Neural progenitor cell (in vitro differentiated cells): ENCODE measurements around the gene HDAC3. TPM values are rescaled to one million over a fixed set of nuclear protein-coding genes. Genes with fewer than 3 reads are reported as not detected.
"Not testable (repeated sequence)": the region's sequence is repeated elsewhere in the genome, so short reads cannot be mapped to it uniquely, and the experiment has no call there.

ENCODE experiments used
- DNase-seq: peaks from one replicate; pipeline ENCODE4 v3.0.0-alpha.2; 2016; ENCODE audit warnings: low spot score
- H2AFZ ChIP-seq: fragments of 200-600 bp; sonication (generic); replicated peaks from 2 replicates; pipeline ENCODE4 v1.6.1; 2016; ENCODE audit warnings: antibody characterized with exemption
- H3F3A ChIP-seq: fragments of 200-600 bp; sonication (generic); 2 replicates; pipeline ENCODE4 v1.6.1; 2016; ENCODE audit warnings: antibody characterized with exemption, low read depth
- H3K27ac ChIP-seq: fragments of 200-600 bp; sonication (generic); 2 replicates; pipeline ENCODE4 v1.5.1; 2016; ENCODE audit warnings: mild to moderate bottlenecking
- H3K27me3 ChIP-seq: fragments of 200-600 bp; sonication (generic); 2 replicates; pipeline ENCODE4 v1.6.1; 2016; ENCODE audit warnings: mild to moderate bottlenecking, moderate library complexity
- H3K36me3 ChIP-seq: fragments of 200-600 bp; sonication (generic); 2 replicates; pipeline ENCODE4 v1.5.1; 2016
- H3K4me1 ChIP-seq: fragments of 200-600 bp; sonication (generic); 2 replicates; pipeline ENCODE4 v1.6.1; 2016; ENCODE audit warnings: mixed run types
- H3K4me2 ChIP-seq: fragments of 200-600 bp; sonication (generic); 2 replicates; pipeline ENCODE4 v1.6.1; 2016
- H3K4me3 ChIP-seq: fragments of 200-600 bp; sonication (generic); 2 replicates; pipeline ENCODE4 v1.5.1; 2016
- H3K79me2 ChIP-seq: fragments of 200-600 bp; sonication (generic); 2 replicates; pipeline ENCODE4 v1.6.1; 2016; ENCODE audit warnings: low read depth
- H3K9ac ChIP-seq: fragments of 200-600 bp; sonication (generic); 2 replicates; pipeline ENCODE4 v1.6.1; 2016
- H3K9me3 ChIP-seq: fragments of 200-600 bp; sonication (generic); 2 replicates; pipeline ENCODE4 v1.5.1; 2016; ENCODE audit warnings: low read depth
- H4K20me1 ChIP-seq: fragments of 200-600 bp; sonication (generic); 2 replicates; pipeline ENCODE4 v1.6.1; 2016; ENCODE audit warnings: low read depth
- H3K27ac Mint-ChIP-seq: 3 replicates; pipeline ENCODE4 v1.8.0; 2021; ENCODE audit warnings: mixed read lengths
- H3K27me3 Mint-ChIP-seq: 2 replicates; pipeline ENCODE4 v1.8.0; 2022; ENCODE audit warnings: low read depth, mild to moderate bottlenecking, inconsistent platforms, moderate library complexity, mixed read lengths; ENCODE audit not compliant: insufficient read depth
- H3K36me3 Mint-ChIP-seq: 3 replicates; pipeline ENCODE4 v1.8.0; 2021; ENCODE audit warnings: mixed read lengths
- H3K4me1 Mint-ChIP-seq: 3 replicates; pipeline ENCODE4 v1.8.0; 2021; ENCODE audit warnings: mixed read lengths
- H3K4me3 Mint-ChIP-seq: 3 replicates; pipeline ENCODE4 v1.8.0; 2021; ENCODE audit warnings: mild to moderate bottlenecking, moderate library complexity, mixed read lengths
- H3K9me3 Mint-ChIP-seq: 3 replicates; pipeline ENCODE4 v1.8.0; 2020; ENCODE audit warnings: mixed read lengths
- EZH2 ChIP-seq: fragments of 200-600 bp; sonication (generic); IDR thresholded peaks from 2 replicates; pipeline ENCODE4 v1.6.1; 2017; ENCODE audit warnings: antibody characterized with exemption, mild to moderate bottlenecking, moderate library complexity
- EZH2phosphoT487 ChIP-seq: fragments of 200-600 bp; sonication (generic); IDR thresholded peaks from 2 replicates; pipeline ENCODE4 v1.6.1; 2017; ENCODE audit warnings: antibody characterized with exemption
- total RNA-seq: library from RNA; depleted of rRNA; stranded (reverse); fragments of >200 nt; gene quantifications from 2 replicates; pipeline ENCODE4 v1.2.3, GENCODE V29; 2015; ENCODE audit warnings: low replicate concordance
- TF ChIP-seq, protein P1 (sequence below): fragments of 200-600 bp; sonication (generic); IDR thresholded peaks from 2 replicates; pipeline ENCODE4 v1.5.1; 2017; ENCODE audit warnings: antibody characterized with exemption, mild to moderate bottlenecking

HDAC3 gene
- total RNA-seq, 1 donor from 2014 or later: 57.3 TPM

DNA sequence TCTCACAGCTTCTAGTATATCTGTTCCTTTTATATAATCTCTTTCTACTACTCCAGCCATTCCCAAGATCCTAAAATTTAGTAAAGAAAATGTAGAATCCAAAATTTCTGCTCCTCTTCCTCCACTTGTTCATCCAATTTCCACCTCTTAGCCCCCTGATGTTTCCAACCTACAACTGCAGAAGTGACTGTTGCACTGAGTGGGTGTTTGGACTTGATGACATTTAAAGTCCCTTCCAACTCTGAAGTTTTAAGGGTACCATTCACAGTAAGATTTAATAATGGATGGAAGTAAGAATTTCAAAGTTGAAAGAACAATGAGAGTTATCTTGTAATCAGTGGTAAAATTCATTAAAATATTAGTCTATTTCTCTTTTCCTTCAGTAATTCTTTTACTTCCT lies 23.3 kb downstream of the HDAC3 start:
- H3K9ac ChIP-seq: no peak overlapping the region
- H3K4me3 ChIP-seq: peak overlapping the region; percentile 12
- H3F3A ChIP-seq: peaks cover 30% of the 10 kb centered on the region
- peaks cover 35% of the 10 kb centered on the region for H3K4me1 Mint-ChIP-seq
- no peak overlapping the region for H3K27ac Mint-ChIP-seq
- H3K4me1 ChIP-seq: peaks cover 40% of the 10 kb centered on the region
- no peak for DNase-seq
- H2AFZ ChIP-seq: no peak overlapping the region
- H3K9me3 ChIP-seq: no peaks in the 10 kb centered on the region
- TF ChIP-seq EZH2: no peak
- no peak for TF ChIP-seq EZH2phosphoT487
- TF ChIP-seq, protein P1, sequence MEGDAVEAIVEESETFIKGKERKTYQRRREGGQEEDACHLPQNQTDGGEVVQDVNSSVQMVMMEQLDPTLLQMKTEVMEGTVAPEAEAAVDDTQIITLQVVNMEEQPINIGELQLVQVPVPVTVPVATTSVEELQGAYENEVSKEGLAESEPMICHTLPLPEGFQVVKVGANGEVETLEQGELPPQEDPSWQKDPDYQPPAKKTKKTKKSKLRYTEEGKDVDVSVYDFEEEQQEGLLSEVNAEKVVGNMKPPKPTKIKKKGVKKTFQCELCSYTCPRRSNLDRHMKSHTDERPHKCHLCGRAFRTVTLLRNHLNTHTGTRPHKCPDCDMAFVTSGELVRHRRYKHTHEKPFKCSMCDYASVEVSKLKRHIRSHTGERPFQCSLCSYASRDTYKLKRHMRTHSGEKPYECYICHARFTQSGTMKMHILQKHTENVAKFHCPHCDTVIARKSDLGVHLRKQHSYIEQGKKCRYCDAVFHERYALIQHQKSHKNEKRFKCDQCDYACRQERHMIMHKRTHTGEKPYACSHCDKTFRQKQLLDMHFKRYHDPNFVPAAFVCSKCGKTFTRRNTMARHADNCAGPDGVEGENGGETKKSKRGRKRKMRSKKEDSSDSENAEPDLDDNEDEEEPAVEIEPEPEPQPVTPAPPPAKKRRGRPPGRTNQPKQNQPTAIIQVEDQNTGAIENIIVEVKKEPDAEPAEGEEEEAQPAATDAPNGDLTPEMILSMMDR: no peak
- H3K4me2 ChIP-seq: peak overlapping the region; percentile 61
- no peaks in the 10 kb centered on the region for H3K36me3 ChIP-seq
- peaks cover 100% of the 10 kb centered on the region for H3K79me2 ChIP-seq
- no peaks in the 10 kb centered on the region for H3K27me3 ChIP-seq
- no peaks in the 10 kb centered on the region for H3K9me3 Mint-ChIP-seq
- peaks cover 14% of the 10 kb centered on the region for H3K36me3 Mint-ChIP-seq
- peaks cover 5% of the 10 kb centered on the region for H3K27me3 Mint-ChIP-seq
- H3K27ac ChIP-seq: no peak overlapping the region
- H4K20me1 ChIP-seq: peaks cover 9% of the 10 kb centered on the region
- no peak overlapping the region for H3K4me3 Mint-ChIP-seq

DNA sequence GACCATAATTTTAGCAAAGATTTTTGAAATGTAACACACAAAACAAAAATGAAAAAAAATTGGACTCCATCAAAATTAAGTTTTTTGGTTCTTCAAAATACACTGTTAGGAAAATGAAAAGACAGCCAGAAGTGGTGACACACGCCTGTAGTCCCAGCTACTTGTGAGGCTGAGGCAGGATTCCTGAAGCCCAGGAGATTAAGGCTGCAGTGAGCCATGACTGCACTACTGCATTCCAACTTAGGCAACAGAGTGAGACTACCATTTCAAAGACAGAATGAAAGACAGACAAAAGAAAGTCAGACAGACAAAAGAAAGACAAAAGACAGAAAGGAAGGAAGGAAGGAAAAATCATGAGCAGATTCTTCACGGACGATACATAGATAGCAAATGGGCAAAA lies 25.4 kb downstream of the HDAC3 start:
- Mint-ChIP-seq H3K27me3 (peaks cover 4% of the 10 kb centered on the region), H3K27ac (peak overlapping the region; percentile 0), H3K4me3 (no peak overlapping the region), H3K9me3 (no peaks in the 10 kb centered on the region), H3K4me1 (peaks cover 19% of the 10 kb centered on the region), H3K36me3 (peaks cover 8% of the 10 kb centered on the region)
- Histone ChIP-seq H3K36me3 (no peaks in the 10 kb centered on the region), H3K79me2 (peaks cover 100% of the 10 kb centered on the region), H3K27me3 (no peaks in the 10 kb centered on the region), H2AFZ (no peak overlapping the region), H4K20me1 (peaks cover 7% of the 10 kb centered on the region), H3K27ac (peak overlapping the region; percentile 30), H3K4me3 (no peak overlapping the region), H3K4me2 (no peak overlapping the region), H3K9ac (no peak overlapping the region), H3F3A (peaks cover 23% of the 10 kb centered on the region), H3K4me1 (peaks cover 26% of the 10 kb centered on the region), H3K9me3 (no peaks in the 10 kb centered on the region)
- DNase-seq: peak; percentile 42
- no peak for TF ChIP-seq EZH2phosphoT487
- TF ChIP-seq EZH2: no peak
- TF ChIP-seq, protein P1: no peak

DNA sequence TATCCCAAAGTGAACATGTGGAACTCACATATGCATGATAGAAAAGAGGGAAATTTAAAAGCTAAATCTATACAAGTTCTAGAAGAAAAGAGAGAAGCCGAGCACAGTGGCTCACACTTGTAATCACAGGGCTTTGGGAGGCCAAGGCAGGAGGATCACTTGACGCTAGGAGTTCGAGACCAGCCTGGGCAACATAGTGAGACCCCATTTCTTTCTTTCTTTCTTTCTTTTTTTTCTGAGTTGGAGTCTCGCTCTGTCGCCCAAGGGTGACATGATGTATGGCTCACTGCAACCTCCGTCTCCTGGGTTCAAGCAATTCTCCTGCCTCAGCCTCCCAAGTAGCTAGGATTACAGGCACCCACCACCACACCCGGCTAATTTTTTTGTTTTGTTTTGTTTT lies 26.7 kb downstream of the HDAC3 start:
- H3K4me1 Mint-ChIP-seq: peaks cover 17% of the 10 kb centered on the region
- not testable (repeated sequence) for H3K9me3 Mint-ChIP-seq, DNase-seq, H3K36me3 Mint-ChIP-seq, H3K27ac ChIP-seq, H3K4me3 Mint-ChIP-seq, H3K9me3 ChIP-seq, H4K20me1 ChIP-seq, H3K27me3 Mint-ChIP-seq, H3K36me3 ChIP-seq, H3K9ac ChIP-seq, H3K27me3 ChIP-seq, H3K4me2 ChIP-seq, H3K27ac Mint-ChIP-seq, H2AFZ ChIP-seq, H3K4me3 ChIP-seq
- Histone ChIP-seq H3F3A (peaks cover 17% of the 10 kb centered on the region), H3K79me2 (peaks cover 100% of the 10 kb centered on the region), H3K4me1 (peaks cover 24% of the 10 kb centered on the region)

DNA sequence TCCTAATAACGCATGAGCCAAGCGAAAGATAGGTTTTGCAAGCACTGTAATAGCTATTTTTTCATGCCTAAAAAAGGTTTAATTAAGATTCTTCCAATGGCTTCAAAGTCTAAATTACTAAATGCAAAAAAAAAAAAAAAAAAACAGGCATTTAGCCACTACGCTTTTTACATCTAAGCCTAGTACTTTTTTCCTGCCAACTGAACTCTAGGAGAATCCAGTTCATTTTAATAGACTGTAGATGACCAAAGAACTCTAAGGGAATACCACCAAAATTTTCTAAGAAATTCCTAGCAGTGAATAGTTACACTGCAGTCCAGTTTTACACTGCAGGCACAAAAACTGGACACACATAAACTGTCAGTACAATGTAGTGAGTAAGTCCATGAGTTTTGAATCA lies 27.6 kb downstream of the HDAC3 start:
- no peaks in the 10 kb centered on the region for H3K9me3 Mint-ChIP-seq
- no peaks in the 10 kb centered on the region for H3K27me3 Mint-ChIP-seq
- peaks cover 19% of the 10 kb centered on the region for H3K4me1 Mint-ChIP-seq
- TF ChIP-seq EZH2: no peak
- no peak for TF ChIP-seq EZH2phosphoT487
- TF ChIP-seq, protein P1: no peak
- no peak overlapping the region for H3K4me3 Mint-ChIP-seq
- Histone ChIP-seq H3K27me3 (no peaks in the 10 kb centered on the region), H3K36me3 (no peaks in the 10 kb centered on the region), H3F3A (peaks cover 17% of the 10 kb centered on the region), H3K4me2 (no peak overlapping the region), H3K4me3 (no peak overlapping the region), H2AFZ (no peak overlapping the region), H3K4me1 (peaks cover 18% of the 10 kb centered on the region), H3K9me3 (no peaks in the 10 kb centered on the region), H3K9ac (no peak overlapping the region), H4K20me1 (peaks cover 10% of the 10 kb centered on the region), H3K27ac (no peak overlapping the region), H3K79me2 (peaks cover 98% of the 10 kb centered on the region)
- DNase-seq: no peak
- no peak overlapping the region for H3K27ac Mint-ChIP-seq
- peaks cover 2% of the 10 kb centered on the region for H3K36me3 Mint-ChIP-seq
